GM23338 (cell line): ENCODE data around the gene CABLES1.

ENCODE experiments used
- CREB1 ChIP-seq: fragments of 250-450 bp; sonication (Bioruptor Pico); IDR thresholded peaks from 2 replicates; pipeline ENCODE4 v1.5.0; 2020; ENCODE audit warnings: low read depth, mild to moderate bottlenecking, moderate library complexity
- EZH2 ChIP-seq: fragments of 200-600 bp; sonication (generic); IDR thresholded peaks from one replicate; pipeline ENCODE4 v1.8.0; 2017; ENCODE audit warnings: antibody characterized with exemption, mild to moderate bottlenecking, low read depth; ENCODE audit not compliant: unreplicated experiment
- EZH2phosphoT487 ChIP-seq: fragments of 200-600 bp; sonication (generic); IDR thresholded peaks from one replicate; pipeline ENCODE4 v1.8.1; 2018; ENCODE audit warnings: antibody characterized with exemption; ENCODE audit not compliant: unreplicated experiment
- JUNB ChIP-seq: IDR thresholded peaks from one replicate; pipeline ENCODE4 v1.6.1; 2016; ENCODE audit warnings: antibody characterized with exemption; ENCODE audit not compliant: unreplicated experiment
- POLR2AphosphoS5 ChIP-seq: IDR thresholded peaks from 2 replicates; pipeline ENCODE4 v1.6.1; 2016; ENCODE audit warnings: antibody characterized with exemption, low read depth
- STAT1 ChIP-seq: IDR thresholded peaks from one replicate; pipeline ENCODE4 v1.6.1; 2016; ENCODE audit warnings: antibody characterized with exemption; ENCODE audit not compliant: unreplicated experiment
- ZNF114 ChIP-seq: fragments of 250-450 bp; sonication (Bioruptor Pico); IDR thresholded peaks from 2 replicates; pipeline ENCODE4 v1.5.0; 2020; ENCODE audit warnings: mild to moderate bottlenecking, moderate library complexity
- ZNF331 ChIP-seq: fragments of 250-450 bp; sonication (Bioruptor Pico); IDR thresholded peaks from 2 replicates; pipeline ENCODE4 v1.5.0; 2020; ENCODE audit warnings: low read depth, mild to moderate bottlenecking, moderate library complexity
- TF ChIP-seq, protein P1 (sequence below), 2 experiments: fragments of 200-600 bp in 1 of 2; sonication (generic) in 1 of 2; conservative IDR thresholded peaks; 2 replicates each; pipeline versions ENCODE4 v1.5.1 to v1.6.1; 2016 to 2017; ENCODE audit warnings: antibody characterized with exemption in 2 of 2, low read depth in 2 of 2, mild to moderate bottlenecking in 2 of 2, moderate library complexity in 1 of 2
- TF ChIP-seq, protein P2 (sequence below): IDR thresholded peaks from one replicate; pipeline ENCODE4 v1.6.1; 2018; ENCODE audit warnings: antibody characterized with exemption; ENCODE audit not compliant: unreplicated experiment
- TF ChIP-seq, protein P3 (sequence below): fragments of 250-450 bp; sonication (Bioruptor Pico); IDR thresholded peaks from 2 replicates; pipeline ENCODE4 v1.5.0; 2020; ENCODE audit warnings: mild to moderate bottlenecking, moderate library complexity

DNA sequence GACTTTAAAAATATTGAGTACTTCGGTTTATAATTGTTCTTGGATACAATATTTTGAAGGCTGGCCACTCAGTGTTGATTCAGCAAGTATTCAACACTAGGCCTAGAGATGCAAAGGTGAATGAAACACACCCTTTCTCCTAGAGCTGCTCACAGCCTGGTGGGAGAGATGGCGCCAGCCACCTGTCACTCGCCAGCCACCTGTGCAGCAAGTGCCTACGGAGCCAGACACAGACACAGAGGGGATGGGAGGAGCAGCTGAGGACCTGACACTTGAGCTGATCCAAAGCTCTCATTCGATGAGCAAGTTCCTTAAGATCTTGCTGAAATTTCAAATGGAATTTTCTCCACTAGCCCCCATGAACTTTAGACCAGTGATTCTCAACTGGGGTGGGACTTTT is 166.7 kb downstream of the CABLES1 start:
- TF ChIP-seq, protein P1, sequence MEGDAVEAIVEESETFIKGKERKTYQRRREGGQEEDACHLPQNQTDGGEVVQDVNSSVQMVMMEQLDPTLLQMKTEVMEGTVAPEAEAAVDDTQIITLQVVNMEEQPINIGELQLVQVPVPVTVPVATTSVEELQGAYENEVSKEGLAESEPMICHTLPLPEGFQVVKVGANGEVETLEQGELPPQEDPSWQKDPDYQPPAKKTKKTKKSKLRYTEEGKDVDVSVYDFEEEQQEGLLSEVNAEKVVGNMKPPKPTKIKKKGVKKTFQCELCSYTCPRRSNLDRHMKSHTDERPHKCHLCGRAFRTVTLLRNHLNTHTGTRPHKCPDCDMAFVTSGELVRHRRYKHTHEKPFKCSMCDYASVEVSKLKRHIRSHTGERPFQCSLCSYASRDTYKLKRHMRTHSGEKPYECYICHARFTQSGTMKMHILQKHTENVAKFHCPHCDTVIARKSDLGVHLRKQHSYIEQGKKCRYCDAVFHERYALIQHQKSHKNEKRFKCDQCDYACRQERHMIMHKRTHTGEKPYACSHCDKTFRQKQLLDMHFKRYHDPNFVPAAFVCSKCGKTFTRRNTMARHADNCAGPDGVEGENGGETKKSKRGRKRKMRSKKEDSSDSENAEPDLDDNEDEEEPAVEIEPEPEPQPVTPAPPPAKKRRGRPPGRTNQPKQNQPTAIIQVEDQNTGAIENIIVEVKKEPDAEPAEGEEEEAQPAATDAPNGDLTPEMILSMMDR (conservative IDR thresholded peaks at IDR 0.05; ENCODE audit: low read depth in 2 of 2) = no peak
- TF ChIP-seq EZH2 (no peak), POLR2AphosphoS5 (no peak), ZNF114 (no peak), ZNF331 (no peak), EZH2phosphoT487 (no peak), STAT1 (no peak), JUNB (no peak), CREB1 (no peak)
- TF ChIP-seq, protein P2, sequence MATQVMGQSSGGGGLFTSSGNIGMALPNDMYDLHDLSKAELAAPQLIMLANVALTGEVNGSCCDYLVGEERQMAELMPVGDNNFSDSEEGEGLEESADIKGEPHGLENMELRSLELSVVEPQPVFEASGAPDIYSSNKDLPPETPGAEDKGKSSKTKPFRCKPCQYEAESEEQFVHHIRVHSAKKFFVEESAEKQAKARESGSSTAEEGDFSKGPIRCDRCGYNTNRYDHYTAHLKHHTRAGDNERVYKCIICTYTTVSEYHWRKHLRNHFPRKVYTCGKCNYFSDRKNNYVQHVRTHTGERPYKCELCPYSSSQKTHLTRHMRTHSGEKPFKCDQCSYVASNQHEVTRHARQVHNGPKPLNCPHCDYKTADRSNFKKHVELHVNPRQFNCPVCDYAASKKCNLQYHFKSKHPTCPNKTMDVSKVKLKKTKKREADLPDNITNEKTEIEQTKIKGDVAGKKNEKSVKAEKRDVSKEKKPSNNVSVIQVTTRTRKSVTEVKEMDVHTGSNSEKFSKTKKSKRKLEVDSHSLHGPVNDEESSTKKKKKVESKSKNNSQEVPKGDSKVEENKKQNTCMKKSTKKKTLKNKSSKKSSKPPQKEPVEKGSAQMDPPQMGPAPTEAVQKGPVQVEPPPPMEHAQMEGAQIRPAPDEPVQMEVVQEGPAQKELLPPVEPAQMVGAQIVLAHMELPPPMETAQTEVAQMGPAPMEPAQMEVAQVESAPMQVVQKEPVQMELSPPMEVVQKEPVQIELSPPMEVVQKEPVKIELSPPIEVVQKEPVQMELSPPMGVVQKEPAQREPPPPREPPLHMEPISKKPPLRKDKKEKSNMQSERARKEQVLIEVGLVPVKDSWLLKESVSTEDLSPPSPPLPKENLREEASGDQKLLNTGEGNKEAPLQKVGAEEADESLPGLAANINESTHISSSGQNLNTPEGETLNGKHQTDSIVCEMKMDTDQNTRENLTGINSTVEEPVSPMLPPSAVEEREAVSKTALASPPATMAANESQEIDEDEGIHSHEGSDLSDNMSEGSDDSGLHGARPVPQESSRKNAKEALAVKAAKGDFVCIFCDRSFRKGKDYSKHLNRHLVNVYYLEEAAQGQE = no peak
- TF ChIP-seq, protein P3, sequence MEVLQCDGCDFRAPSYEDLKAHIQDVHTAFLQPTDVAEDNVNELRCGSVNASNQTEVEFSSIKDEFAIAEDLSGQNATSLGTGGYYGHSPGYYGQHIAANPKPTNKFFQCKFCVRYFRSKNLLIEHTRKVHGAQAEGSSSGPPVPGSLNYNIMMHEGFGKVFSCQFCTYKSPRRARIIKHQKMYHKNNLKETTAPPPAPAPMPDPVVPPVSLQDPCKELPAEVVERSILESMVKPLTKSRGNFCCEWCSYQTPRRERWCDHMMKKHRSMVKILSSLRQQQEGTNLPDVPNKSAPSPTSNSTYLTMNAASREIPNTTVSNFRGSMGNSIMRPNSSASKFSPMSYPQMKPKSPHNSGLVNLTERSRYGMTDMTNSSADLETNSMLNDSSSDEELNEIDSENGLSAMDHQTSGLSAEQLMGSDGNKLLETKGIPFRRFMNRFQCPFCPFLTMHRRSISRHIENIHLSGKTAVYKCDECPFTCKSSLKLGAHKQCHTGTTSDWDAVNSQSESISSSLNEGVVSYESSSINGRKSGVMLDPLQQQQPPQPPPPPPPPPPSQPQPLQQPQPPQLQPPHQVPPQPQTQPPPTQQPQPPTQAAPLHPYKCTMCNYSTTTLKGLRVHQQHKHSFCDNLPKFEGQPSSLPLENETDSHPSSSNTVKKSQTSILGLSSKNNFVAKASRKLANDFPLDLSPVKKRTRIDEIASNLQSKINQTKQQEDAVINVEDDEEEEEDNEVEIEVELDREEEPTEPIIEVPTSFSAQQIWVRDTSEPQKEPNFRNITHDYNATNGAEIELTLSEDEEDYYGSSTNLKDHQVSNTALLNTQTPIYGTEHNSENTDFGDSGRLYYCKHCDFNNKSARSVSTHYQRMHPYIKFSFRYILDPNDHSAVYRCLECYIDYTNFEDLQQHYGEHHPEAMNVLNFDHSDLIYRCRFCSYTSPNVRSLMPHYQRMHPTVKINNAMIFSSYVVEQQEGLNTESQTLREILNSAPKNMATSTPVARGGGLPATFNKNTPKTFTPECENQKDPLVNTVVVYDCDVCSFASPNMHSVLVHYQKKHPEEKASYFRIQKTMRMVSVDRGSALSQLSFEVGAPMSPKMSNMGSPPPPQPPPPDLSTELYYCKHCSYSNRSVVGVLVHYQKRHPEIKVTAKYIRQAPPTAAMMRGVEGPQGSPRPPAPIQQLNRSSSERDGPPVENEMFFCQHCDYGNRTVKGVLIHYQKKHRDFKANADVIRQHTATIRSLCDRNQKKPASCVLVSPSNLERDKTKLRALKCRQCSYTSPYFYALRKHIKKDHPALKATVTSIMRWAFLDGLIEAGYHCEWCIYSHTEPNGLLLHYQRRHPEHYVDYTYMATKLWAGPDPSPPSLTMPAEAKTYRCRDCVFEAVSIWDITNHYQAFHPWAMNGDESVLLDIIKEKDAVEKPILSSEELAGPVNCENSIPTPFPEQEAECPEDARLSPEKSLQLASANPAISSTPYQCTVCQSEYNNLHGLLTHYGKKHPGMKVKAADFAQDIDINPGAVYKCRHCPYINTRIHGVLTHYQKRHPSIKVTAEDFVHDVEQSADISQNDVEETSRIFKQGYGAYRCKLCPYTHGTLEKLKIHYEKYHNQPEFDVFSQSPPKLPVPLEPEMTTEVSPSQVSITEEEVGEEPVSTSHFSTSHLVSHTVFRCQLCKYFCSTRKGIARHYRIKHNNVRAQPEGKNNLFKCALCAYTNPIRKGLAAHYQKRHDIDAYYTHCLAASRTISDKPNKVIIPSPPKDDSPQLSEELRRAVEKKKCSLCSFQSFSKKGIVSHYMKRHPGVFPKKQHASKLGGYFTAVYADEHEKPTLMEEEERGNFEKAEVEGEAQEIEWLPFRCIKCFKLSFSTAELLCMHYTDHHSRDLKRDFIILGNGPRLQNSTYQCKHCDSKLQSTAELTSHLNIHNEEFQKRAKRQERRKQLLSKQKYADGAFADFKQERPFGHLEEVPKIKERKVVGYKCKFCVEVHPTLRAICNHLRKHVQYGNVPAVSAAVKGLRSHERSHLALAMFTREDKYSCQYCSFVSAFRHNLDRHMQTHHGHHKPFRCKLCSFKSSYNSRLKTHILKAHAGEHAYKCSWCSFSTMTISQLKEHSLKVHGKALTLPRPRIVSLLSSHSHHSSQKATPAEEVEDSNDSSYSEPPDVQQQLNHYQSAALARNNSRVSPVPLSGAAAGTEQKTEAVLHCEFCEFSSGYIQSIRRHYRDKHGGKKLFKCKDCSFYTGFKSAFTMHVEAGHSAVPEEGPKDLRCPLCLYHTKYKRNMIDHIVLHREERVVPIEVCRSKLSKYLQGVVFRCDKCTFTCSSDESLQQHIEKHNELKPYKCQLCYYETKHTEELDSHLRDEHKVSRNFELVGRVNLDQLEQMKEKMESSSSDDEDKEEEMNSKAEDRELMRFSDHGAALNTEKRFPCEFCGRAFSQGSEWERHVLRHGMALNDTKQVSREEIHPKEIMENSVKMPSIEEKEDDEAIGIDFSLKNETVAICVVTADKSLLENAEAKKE = no peak
